CD4-positive, alpha-beta T cell treated with Interleukin-15 for 1 hour (primary cell): ENCODE measurements around the gene DSTN.
A peak's percentile ranks its signal among the peaks of the same experiment; 100 is the strongest.

Experiments
- DNase-seq: peaks from one replicate; pipeline ENCODE4 v3.0.0-alpha.2; 2020

DSTN gene

DNA sequence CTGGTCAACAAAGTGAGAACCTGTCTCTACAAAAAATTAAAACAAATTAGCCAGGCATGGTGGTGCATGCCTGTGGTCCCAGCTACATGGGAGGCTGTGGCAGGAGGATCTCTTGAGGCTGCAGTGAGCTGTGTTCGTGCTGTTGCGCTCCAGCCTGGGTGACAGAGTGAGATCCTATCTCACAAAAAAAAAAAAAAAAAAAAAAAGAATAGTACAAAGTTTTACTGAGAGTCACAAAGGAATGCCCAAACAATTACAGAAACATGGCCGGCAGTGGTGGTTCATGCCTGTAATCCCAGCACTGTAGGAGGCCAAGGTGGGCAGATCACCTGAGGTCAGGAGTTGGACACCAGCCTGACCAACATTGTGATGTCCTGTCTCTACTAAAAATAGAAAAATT is 14.8 kb upstream of the DSTN start:
- no peak for DNase-seq

DNA sequence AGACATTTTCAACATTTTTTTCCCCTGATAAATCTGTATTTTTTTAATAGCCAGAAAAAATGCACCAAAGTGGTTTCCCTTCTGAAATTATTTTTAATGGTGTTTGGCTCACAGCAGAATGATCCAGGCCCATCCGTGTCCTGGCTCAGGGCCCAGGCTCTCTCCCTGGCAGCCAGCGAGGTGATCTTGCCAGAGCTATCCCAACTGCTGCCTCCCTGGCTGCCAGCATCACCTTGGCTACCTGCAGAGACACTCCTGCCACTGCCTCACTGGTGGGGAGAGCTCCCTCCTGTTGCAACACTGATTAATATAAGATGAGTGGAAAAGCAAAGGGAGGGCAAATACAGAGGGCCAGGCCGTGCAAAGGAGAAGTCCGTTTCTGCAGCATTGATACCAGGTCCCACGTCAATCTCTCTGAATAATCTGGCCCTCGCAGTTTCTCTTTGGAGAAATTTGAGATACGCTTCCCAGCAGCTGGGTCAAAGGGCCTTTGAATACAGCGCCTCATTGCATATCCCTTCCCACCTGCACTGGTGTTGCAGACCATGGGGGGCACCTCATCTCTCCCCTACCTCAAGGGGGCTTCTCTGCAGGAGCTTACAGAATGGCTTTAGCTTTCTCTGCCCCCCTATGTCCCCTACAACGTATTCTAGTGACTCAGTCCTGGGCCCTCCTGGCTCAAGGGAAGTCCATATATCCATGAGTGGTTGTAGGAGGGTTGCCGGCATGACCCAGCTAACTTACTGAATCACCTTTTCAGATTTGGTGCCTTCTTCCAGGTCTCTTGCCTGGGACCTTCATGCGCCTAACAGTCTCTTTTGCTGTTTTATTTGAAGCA is 12.8 kb upstream of the DSTN start:
- no peak for DNase-seq

DNA sequence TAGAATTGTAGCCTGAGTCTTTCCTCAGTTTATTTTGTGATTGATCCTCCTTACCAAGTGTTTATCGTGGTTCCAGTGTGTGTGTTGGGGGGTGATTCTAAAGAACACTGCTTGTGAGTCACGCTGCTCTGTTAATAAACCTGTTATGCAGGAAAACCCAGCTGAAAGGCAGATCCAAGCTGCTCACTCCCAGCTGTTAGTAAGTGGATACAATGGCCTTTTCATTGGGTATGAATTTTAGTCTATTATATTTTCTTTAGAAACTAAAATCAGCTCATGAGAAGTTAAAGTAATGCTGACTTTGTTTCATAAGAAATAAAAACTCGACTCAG is 12.2 kb upstream of the DSTN start:
- no peak for DNase-seq

DNA sequence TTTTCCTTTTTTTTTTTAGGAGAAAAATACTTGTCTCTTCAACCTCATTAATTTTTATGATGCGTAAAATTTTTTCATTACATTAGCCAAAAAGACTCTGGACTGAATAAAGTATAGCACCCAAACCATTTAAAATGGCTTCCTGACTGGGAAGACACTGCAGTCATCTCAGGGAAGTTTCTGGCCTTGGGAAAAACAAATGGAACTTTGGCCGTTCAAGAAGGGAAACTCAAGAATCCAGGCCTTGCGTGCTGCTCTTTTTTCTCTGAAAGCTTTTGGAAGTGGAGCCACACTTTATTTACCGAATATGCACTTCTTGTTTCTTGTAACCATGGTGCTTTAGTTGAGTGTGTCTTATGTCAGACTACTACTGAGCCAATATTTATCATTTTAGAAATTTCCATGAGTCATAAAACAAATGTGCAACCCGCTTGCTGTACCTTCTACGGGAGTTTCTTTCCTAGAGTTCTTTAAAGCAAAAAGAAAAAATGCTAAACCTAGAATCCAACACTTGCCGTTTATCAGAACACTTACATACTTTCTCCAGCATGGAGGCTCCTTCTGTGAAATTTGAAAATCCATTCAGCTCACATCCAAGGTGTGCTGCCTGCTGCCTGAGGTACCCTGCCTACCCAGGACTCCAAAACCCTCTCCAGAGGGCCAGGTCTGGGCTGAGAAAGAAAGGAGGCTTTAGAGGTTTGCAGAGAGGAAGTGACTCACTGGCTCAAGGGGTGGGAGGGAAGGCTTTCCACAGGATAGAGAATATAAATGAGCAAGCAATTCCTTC is 11.5 kb upstream of the DSTN start:
- no peak for DNase-seq

DNA sequence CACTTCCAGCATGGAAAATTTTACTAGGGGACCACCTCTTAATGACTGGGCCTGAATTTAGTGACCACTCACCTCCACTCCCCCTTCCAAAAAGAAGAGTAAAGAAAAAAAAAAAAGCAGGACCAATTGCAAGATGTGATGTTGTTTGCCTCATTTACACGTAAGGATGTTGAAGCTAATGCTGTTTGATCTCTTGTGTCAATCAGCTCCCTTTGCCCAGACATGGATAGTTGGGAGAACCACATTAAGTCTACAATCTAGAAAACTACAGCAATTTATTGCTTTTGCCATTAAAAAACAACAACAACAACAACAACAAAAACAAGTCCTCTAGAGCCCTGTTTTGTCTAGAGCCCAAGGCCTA is 11.0 kb upstream of the DSTN start:
- no peak for DNase-seq

DNA sequence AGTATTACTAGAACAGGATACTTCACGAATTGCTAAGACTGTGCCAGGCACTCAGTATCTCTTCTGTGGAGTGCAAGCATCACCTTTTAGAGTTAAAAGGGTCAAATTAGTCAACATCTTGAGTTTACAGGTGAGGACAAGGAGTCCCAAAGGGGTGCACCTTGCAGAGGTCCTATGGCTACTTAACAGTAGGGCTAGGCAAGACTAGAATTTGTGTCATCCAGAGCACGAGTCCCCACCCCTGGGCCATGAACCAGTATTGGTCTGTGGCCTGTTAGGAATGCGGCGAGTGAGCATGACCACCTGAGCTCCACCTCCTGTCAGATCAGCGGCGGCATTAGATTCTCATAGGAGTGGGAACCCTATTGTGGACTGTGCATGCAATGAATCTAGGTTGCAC is 10.5 kb upstream of the DSTN start:
- DNase-seq: no peak

DNA sequence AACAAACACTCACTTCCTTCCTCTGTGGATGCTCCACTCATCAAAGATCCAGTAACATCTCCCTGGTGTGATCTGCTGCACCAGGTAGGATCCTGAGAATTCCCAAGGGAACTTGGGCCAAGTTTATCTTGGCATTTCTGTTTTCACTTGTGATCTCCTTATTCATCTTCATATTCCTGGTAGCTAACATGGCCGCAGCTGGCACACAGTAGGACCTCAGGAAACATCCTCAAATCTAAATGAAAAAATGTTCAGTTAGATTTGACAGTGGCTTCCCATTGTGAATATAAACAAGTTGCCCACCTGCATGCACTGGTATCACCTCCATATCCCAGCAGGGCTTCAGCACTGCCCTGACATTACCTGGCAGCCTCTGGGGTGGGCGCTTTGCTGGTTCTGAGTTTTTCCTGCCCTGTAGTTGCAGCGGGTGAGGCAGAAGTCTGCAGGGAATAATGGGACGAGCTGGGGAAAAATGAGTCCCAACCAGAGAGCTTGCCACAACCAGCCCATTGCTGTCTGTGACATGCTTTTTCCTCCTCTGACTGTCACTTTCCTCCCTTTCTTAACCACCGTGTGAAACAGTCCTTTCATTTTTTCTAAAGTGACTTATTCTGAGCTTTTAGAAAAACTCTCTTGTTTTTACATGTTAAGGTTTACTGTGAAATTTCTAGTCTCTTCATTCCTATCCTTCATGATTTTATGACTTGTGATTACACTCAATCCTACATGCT is 9.4 kb upstream of the DSTN start:
- DNase-seq: no peak

DNA sequence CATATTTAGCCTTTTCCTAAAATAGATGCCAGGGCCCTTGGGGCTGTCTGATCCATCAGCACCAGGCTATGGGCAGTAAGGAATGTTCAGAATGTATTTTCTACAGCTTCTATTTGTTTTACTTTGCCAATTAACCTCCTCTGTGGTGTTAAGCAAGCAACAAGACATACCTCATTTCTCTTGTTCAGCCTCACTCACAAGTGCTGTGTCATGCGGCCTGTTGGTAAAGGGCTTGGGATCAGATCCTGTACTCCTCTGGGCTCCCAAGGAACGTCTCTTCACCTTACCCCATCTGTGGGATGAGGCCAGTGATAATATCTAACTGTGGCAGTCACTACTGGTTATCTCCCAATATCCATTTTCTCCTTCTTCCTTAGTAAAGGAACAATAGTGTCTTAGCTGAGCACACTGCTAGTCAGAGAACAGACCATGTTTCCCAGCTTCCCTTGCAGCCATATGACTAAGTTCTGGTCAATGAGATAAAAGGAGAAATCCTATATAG is 7.0 kb upstream of the DSTN start:
- DNase-seq: no peak

DNA sequence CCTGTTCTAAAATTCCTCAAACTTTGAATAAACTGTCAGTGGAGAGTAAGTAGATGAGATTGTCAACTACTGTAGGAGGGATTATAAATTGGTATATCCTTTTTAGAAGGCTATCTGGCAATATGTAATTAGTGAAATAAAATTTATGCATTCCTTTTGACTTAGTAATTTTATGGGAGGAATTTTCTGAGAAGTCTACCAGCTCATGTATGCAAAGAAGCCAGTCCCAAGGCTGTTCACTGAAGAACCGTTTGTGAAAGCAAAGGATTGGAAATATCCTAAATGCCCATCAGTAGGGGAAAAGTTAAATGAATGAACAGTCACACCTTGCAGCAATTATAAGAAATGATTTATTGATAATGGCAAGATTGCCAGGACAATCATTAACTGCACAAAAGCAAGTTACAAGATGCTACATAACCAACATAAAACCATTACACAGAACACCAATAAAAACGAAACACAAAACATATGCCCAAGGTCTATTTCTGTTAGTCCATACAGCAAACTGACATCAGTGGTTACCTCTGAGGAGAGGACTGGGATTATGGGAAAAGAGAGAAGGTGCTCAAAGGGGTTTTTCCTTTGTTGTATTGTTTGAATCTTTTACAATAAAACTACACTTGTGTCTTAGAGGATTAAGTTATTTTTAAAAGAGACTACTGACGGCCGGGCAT is 4.6 kb upstream of the DSTN start:
- no peak for DNase-seq

DNA sequence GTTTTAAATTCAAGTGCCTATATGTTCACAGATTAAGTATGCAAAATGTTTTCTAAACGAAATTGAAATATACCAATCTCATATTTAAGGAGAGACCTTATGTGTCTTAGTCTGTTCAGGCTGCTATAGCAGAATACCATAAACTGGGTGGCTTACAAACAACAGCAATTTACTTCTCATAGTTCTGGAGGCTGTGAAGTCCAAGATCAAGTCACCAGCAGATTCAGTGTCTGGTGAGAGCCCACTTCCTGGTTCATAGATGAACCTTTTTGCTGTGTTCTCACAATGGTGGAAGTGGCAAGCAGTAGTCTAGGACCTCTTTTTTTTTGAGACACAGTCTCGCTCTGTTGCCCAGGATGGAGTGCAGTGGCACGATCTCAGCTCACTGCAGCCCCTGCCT is 3.5 kb upstream of the DSTN start:
- DNase-seq: no peak

DNA sequence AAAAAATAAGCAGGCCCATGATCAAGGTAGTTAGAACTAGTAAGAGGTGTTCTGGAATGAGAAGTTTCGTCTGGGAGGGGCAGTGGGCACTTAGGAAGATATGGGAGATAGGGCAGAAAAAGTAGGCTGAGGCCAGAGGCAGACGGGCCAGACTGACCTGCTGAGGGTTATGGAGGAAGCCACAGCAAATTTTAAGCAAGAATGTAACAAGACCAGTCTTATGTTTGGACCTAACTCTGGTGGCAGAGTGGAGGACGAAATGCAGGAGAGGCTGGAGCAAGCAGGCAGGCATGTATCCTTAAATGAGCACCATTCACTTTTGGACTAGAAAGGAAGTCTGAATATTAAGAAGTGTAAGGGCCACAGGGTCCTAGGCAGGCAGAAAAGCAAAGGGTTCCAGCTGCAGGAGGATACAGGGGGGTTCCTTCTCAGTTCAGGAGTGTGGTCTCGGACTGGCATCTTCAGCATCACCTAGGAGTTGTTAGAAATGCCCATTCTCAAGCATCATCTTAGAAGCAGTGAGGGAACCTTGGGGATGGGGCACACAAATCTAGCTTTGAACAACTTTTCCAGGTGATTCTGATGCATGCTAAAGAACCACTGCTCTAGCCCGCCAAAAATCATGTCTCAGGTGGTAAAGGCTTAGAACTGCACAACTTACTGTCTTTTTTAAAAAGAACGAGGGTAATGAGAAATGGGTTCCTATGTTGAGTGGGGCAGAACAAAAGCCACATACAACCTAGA is 1.7 kb upstream of the DSTN start:
- DNase-seq: no peak

DNA sequence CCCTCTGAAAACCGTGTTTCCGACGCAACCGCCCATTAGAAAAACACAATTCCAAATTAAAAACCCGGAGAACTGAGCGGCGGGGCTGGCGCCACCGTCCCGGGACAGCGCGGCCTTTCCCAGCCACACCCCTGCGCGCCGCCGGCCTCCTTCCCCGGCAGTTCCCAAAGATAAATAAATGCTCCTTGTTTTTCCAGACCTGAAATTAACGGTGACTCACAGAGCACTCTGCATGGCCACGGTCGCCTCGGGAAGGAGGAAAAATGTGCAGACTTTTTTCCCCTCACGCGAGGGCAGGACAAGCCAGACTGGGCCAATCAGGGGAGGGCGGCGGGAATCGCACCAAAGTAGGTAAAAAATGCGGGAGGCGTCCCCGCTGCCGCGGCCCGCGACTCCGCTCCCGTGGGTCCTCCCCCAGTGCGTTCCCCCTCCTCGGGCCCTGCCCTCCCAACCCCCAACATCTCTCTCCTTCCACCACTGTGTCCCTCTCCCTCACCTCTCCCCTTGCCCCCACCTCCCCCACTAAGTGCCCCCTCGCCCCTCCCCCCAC is 828 bp upstream of the DSTN start:
- no peak for DNase-seq

DNA sequence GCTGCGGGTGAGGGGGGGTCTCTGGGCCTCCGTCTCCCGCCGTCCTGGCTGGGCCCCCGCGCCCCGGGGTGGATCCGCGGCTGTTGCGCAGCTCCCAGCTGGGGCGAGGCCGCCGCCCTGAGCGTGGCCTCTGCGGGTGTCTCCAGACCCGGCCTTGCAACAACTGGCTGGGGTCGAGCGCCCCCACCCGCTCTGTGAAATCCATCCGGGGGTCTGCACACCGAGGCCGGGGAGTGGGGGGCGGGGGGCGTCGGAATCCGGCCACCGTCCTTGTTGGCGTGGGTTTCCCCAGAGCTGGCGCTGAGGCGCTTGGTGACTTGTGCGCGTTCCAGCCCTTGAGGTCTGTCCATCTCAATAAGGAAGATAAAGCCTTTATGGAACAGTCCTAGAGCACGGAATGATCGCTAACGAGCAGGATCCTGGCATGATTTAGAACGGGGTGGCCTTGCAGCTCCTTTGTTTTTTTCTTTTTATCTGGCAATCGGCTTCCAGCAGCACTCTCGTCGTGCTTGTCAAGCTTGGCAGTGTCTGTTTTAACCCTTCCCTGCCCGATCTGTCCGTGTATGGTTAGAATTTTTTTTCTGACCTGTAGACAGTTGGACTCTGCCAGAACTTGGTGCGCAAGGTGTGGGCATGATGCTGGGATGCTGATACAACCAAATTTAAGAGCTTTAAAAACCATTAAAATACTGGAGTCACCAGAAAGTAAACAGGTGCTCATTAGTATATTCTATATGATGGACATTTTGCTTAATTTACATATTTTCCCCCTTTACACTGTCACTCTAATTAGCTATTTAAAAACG is 675 bp downstream of the DSTN start:
- DNase-seq: peak; percentile 17

DNA sequence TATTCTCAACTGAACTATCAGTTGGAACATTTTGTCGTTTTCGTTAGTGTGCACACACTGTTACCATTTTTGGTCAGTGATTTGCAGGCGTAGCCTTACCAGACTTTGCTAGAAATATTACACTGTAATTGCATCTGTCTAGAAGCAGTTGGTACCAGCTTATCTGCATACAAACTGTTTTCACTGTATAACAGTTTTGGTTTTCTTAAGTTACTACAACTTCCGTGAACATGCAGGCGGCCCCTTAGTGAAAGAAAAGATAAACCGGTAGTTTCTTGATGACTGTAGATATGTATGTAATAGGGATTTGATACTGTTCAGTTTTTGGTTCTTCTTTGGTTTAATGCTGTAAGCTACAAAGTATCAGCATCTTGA is 1.3 kb downstream of the DSTN start:
- no peak for DNase-seq

DNA sequence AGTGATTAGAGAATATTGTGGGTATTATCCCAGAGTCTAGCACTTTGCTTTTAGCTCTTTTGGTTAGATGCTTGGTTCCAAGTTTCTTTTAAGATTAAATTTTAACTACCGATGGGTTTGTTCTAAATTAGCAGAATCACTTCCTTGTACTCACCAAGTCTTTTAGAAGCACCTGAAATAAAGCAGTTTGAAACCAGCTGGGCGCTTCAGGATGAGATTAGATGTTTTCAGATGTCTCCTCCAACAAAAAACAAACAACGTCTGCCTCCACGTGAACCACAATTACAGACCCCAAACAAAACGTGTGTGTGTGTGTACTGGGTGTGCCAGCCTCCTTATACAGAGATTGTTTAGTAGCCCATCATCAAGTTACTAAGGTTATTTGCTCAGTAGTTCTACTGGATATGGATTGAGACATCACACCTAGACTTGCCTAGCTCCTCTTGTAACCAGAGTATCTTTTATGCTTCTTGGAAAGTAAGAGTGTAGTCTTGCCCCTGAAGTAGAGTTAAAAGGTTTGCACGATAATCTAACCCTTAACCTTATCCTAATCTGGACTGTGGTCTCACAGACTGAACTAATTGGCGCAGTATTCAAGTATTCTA is 2.3 kb downstream of the DSTN start:
- no peak for DNase-seq

DNA sequence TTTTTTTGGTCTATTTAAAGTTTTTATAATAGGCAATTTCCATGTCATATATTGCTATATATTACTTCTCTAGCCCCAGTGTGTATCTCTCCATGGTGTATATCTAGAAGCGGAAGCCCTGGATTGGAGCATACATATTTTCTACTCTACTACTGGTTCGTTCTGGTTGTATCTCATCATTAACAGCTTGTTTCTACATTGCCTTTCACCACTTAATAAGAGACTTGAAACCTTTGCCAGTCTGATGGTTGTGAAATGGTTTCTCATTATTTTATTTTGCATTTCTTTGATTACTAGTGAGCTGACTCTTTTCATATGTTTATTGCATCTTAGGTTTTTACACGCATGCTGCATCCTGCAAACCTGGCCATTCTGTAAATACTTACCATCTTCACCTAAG is 3.6 kb downstream of the DSTN start:
- DNase-seq: no peak

DNA sequence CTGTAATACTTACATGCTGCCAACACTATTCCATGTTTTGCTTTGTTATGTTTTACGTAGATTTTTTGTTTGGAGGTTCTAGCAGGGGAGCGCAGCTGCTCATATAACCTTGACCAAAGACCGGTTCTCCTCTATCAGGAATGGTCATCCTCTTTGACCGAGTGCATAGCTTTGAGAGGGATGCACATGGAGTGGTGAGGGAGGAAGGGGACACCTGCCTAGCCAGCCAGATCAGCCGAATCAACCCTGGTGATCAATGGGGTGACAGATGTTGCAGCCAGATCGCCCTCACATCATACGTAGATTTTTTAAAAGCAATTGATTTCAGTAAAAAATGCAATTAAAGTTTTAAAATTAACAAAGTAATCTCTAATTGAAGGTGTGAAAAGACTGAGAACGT is 6.3 kb downstream of the DSTN start:
- no peak for DNase-seq

DNA sequence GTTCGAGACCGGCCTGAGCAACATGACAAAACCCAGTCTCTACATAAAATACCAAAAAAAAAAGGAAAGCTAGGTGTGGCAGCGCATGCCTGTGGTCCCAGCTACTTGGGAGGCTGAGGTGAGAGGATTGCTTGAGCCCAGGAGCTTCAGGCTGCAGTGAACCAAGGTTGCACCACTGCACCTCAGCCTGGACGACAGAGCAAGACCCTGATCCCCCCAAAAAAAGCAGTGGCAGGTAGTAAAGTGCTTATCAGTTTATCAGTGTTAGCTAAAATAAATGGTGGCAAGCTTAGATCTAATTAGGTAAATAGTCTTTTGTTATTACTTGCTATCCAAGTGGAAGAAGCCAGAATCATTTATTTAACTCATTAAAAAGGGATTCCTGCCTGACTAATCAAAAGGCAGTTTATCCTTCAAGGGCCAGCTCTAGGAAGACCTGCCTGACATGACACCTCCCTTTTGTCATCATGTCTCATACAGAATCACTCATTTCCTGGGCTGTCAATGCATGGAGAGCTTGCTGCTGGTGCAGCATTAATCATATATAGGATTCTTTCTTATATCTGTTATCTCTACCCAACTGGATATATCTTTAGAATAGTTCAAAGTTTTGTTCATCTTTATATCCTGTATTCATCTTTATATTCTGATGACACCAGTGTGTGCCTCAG is 9.6 kb downstream of the DSTN start:
- no peak for DNase-seq

DNA sequence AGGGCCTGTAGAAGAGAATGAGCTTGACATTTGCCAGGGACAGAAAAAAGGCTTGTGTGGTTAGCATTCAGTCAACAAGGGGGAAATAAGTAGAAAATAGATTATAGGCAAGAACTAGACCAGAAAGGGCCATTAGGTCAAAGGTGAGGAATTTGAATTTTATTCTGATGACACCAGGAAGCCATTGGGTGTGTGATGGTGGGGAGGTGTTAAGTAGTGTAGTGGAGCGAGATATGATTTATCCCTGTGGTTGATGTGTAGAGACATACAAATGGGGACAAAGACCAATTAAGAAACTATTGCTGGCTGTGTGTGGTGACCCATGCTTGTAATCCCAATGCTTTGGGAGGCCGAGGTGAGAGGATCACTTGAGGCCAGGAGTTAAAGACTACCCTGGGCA is 11.0 kb downstream of the DSTN start:
- DNase-seq: no peak

DNA sequence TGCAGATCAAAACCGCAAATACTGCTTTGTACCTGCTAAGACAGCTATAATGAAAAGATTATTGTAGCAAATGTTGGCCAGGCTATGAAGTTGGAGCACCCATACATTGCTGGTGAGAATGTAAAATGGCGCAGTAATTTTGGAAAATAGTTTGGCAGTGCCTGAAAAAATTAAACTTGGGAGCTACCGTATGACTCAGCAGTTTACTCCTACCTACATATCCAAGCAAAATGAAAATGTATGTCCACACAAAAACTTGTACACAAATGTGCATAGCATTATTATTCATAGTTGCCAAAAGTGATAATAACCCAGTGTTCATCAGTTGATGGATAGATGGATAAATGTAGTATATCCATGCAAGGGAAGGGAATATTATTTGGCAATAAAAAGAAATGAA is 13.3 kb downstream of the DSTN start:
- no peak for DNase-seq
